ENCODE measurements around the gene SH3GLB2. TPM values are rescaled to one million over a fixed set of nuclear protein-coding genes. Genes with fewer than 3 reads are reported as not detected.

Gene SH3GLB2
- total RNA-seq (2014; rRNA removed): 48.2 and 52.6 TPM in 2 replicates
- 36.8 TPM for polyA plus RNA-seq (2012)

GRCh38 chr9:129028192-129028966 is at the start of gene SH3GLB2:
TSS of gene SH3GLB2 (minus strand) at chr9:129028331. CDS start at chr9:129028154, 177 bp downstream.
- peak; percentile 87 for DNase-seq (ENCODE audit: low read depth)

GRCh38 chr9:129077236-129077635 is 49.1 kb upstream of the SH3GLB2 start:
- no peak for DNase-seq (ENCODE audit: low read depth)

GRCh38 chr9:129076640-129077037 is 48.5 kb upstream of the SH3GLB2 start:
- DNase-seq (ENCODE audit: low read depth): no peak

- DNase-seq (ENCODE audit: low read depth): no peak
Measured at GRCh38 chr9:129075996-129076639, 48.0 kb upstream of the SH3GLB2 start.

GRCh38 chr9:129074106-129074505 is 46.0 kb upstream of the SH3GLB2 start:
- DNase-seq (ENCODE audit: low read depth): no peak

- DNase-seq (ENCODE audit: low read depth): no peak
Measured at GRCh38 chr9:129073404-129073803, 45.3 kb upstream of the SH3GLB2 start.

GRCh38 chr9:129072171-129072570 is 44.0 kb upstream of the SH3GLB2 start:
- DNase-seq (ENCODE audit: low read depth): no peak

GRCh38 chr9:129071526-129072126 is 43.5 kb upstream of the SH3GLB2 start:
- DNase-seq (ENCODE audit: low read depth): no peak

GRCh38 chr9:129070696-129071525 is 42.8 kb upstream of the SH3GLB2 start:
- DNase-seq (ENCODE audit: low read depth): no peak

GRCh38 chr9:129069862-129070641 is 41.9 kb upstream of the SH3GLB2 start:
- no peak for DNase-seq (ENCODE audit: low read depth)

GRCh38 chr9:129068990-129069861 is 41.1 kb upstream of the SH3GLB2 start:
- peak; percentile 59 for DNase-seq (ENCODE audit: low read depth)

- DNase-seq (ENCODE audit: low read depth): no peak
Measured at GRCh38 chr9:129068110-129068509, 40.0 kb upstream of the SH3GLB2 start.

GRCh38 chr9:129064499-129064908 is 36.4 kb upstream of the SH3GLB2 start:
- DNase-seq (ENCODE audit: low read depth): no peak

- DNase-seq (ENCODE audit: low read depth): no peak
Measured at GRCh38 chr9:129063061-129063460, 34.9 kb upstream of the SH3GLB2 start.

GRCh38 chr9:129060991-129061390 is 32.9 kb upstream of the SH3GLB2 start:
- DNase-seq (ENCODE audit: low read depth): no peak

- no peak for DNase-seq (ENCODE audit: low read depth)
Measured at GRCh38 chr9:129059796-129060785, 32.0 kb upstream of the SH3GLB2 start.

- peak; percentile 57 for DNase-seq (ENCODE audit: low read depth)
Measured at GRCh38 chr9:129058965-129059795, 31.0 kb upstream of the SH3GLB2 start.

All from LHCN-M2 (cell line).